SU-DHL-6 (cell line): ENCODE data around the gene U2AF1L4.

ENCODE experiments used
- EZH2phosphoT487 ChIP-seq: fragments of 200-600 bp; sonication (generic), shearing (Covaris generic); conservative IDR thresholded peaks from 2 replicates; pipeline ENCODE4 v1.6.1; 2018; ENCODE audit warnings: mild to moderate bottlenecking, antibody characterized with exemption, low read length, moderate library complexity, mixed read lengths
- TF ChIP-seq, protein P1 (sequence below): fragments of 200-600 bp; sonication (generic); IDR thresholded peaks from one replicate; pipeline ENCODE4 v1.5.1; 2017; ENCODE audit warnings: antibody characterized with exemption, mild to moderate bottlenecking, low read length, moderate library complexity; ENCODE audit not compliant: insufficient read depth, poor library complexity, severe bottlenecking

DNA sequence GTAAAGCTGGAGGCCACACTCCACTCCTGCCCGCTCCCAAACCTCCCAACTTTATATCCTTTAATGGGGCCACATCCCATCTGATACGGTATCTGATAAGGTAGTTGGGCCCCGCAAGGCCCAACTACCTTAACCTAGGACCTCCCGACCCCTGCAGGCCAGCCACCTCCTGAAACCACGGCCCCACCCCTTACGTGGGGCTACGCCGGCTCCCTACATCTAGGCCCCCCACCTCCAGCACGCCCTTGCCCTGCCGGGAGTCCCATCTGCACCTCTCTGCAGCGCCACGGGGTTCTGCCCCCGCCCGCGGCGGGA lies 5.2 kb downstream of the U2AF1L4 start:
- TF ChIP-seq, protein P1, sequence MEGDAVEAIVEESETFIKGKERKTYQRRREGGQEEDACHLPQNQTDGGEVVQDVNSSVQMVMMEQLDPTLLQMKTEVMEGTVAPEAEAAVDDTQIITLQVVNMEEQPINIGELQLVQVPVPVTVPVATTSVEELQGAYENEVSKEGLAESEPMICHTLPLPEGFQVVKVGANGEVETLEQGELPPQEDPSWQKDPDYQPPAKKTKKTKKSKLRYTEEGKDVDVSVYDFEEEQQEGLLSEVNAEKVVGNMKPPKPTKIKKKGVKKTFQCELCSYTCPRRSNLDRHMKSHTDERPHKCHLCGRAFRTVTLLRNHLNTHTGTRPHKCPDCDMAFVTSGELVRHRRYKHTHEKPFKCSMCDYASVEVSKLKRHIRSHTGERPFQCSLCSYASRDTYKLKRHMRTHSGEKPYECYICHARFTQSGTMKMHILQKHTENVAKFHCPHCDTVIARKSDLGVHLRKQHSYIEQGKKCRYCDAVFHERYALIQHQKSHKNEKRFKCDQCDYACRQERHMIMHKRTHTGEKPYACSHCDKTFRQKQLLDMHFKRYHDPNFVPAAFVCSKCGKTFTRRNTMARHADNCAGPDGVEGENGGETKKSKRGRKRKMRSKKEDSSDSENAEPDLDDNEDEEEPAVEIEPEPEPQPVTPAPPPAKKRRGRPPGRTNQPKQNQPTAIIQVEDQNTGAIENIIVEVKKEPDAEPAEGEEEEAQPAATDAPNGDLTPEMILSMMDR: no peak
- TF ChIP-seq EZH2phosphoT487: no peak
